ENCODE measurements around the gene CEACAM4. TPM values are rescaled to one million over a fixed set of nuclear protein-coding genes. Genes with fewer than 3 reads are reported as not detected.
"Not testable (repeated sequence)": the region's sequence is repeated elsewhere in the genome, so short reads cannot be mapped to it uniquely, and the experiment has no call there.

The CEACAM4 gene
- total RNA-seq, 1 donor from 2014 or later = not detected

DNA sequence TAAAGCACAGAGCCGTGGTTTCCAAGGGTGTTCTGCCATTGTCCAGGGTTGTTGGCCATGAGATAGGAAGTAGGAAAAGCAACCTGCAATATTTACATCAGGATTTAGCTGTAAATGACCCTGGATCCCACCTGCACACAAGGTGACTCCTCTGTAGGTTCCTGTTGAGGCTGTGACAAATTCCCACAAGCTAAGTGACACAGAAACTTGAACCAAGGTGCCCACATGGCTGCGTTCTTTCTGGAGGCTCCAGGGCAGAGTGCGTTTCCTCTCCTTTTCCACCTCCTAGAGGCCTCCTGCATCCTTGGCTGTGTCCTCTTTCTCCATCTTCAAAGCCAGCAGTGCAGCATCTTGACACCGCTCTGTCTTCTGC lies 39.0 kb downstream of the CEACAM4 start:
- Mint-ChIP-seq H3K27ac (ENCODE audit: unreplicated experiment) (no peak overlapping the region), H3K27me3 (ENCODE audit: unreplicated experiment) (peaks cover 16% of the 10 kb centered on the region), H3K4me1 (ENCODE audit: unreplicated experiment) (no peaks in the 10 kb centered on the region), H3K36me3 (ENCODE audit: low read depth, unreplicated experiment) (peaks cover 57% of the 10 kb centered on the region), H3K9me3 (ENCODE audit: unreplicated experiment) (peaks cover 11% of the 10 kb centered on the region), H3K4me3 (ENCODE audit: unreplicated experiment) (peak overlapping the region; percentile 35)
- TF ChIP-seq, protein P1, sequence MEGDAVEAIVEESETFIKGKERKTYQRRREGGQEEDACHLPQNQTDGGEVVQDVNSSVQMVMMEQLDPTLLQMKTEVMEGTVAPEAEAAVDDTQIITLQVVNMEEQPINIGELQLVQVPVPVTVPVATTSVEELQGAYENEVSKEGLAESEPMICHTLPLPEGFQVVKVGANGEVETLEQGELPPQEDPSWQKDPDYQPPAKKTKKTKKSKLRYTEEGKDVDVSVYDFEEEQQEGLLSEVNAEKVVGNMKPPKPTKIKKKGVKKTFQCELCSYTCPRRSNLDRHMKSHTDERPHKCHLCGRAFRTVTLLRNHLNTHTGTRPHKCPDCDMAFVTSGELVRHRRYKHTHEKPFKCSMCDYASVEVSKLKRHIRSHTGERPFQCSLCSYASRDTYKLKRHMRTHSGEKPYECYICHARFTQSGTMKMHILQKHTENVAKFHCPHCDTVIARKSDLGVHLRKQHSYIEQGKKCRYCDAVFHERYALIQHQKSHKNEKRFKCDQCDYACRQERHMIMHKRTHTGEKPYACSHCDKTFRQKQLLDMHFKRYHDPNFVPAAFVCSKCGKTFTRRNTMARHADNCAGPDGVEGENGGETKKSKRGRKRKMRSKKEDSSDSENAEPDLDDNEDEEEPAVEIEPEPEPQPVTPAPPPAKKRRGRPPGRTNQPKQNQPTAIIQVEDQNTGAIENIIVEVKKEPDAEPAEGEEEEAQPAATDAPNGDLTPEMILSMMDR (IDR thresholded peaks at IDR 0.05; ENCODE audit: unreplicated experiment) = no peak
- no peak for DNase-seq (ENCODE audit: low spot score)

DNA sequence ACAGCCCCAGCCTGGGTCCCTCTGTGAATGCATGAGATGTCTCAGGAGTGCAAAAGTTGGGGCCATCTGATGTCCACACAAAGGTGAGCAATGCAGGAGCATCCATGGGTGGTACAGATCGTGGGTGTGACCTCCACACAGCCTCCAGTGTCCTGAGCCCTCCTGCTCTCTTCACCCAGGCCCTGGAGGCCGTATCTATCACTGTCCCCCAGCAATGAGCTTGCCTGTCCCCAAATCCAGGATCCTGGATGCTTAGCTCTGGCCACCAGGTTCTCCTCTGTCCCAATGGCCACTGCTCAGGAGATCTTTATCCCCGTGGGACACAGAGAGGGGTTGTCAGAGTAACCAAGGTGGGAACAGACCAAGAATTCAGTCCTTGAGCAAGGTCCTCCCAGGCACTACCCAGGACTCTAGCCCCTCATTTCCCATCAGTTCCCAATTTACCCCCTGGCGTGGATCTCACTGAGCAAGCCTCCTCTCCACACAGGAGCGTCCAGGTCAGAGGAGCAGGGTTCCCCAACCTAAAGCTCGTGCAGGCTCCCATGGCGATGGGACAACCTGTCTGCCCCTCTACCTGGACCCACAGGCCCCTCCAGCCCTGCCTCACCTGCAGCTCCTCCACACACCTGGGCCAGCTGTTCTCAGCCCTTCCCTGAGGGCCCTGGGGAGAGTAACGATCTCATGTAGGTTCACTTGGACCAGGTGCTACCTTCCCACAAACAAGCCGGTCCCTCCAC lies 39.6 kb downstream of the CEACAM4 start:
- peaks cover 15% of the 10 kb centered on the region for H3K9me3 Mint-ChIP-seq (ENCODE audit: unreplicated experiment)
- no peak overlapping the region for H3K4me3 Mint-ChIP-seq (ENCODE audit: unreplicated experiment)
- H3K4me1 Mint-ChIP-seq (ENCODE audit: unreplicated experiment) = no peaks in the 10 kb centered on the region
- no peak for DNase-seq (ENCODE audit: low spot score)
- no peak overlapping the region for H3K27ac Mint-ChIP-seq (ENCODE audit: unreplicated experiment)
- H3K27me3 Mint-ChIP-seq (ENCODE audit: unreplicated experiment) = peaks cover 16% of the 10 kb centered on the region
- H3K36me3 Mint-ChIP-seq (ENCODE audit: low read depth, unreplicated experiment) = peaks cover 63% of the 10 kb centered on the region
- TF ChIP-seq, protein P1 (IDR thresholded peaks at IDR 0.05; ENCODE audit: unreplicated experiment) = no peak

DNA sequence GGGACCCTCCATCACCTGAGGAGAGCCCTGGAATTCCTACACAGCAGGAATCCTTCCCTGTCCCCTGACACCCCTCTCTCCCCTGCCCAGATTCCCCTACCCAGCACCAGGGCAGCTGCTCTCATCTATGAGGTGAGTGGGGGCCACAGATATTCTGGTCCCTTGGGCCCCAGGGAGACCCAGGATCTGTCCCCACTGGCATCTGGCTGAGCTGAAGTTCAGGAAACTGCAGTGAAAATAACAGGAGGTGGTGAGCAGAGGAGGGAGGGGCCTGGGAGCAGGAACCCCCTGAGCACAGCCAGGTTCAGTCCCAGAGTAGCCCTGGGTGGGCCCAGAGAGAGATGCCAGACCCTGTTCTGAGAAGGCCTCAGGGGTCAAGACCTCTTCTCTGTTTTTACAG lies 40.8 kb downstream of the CEACAM4 start:
- peaks cover 16% of the 10 kb centered on the region for H3K27me3 Mint-ChIP-seq (ENCODE audit: unreplicated experiment)
- no peaks in the 10 kb centered on the region for H3K4me1 Mint-ChIP-seq (ENCODE audit: unreplicated experiment)
- peaks cover 27% of the 10 kb centered on the region for H3K9me3 Mint-ChIP-seq (ENCODE audit: unreplicated experiment)
- H3K27ac Mint-ChIP-seq (ENCODE audit: unreplicated experiment) = no peak overlapping the region
- H3K36me3 Mint-ChIP-seq (ENCODE audit: low read depth, unreplicated experiment) = peaks cover 75% of the 10 kb centered on the region
- H3K4me3 Mint-ChIP-seq (ENCODE audit: unreplicated experiment) = no peak overlapping the region
- TF ChIP-seq, protein P1 (IDR thresholded peaks at IDR 0.05; ENCODE audit: unreplicated experiment) = no peak
- no peak for DNase-seq (ENCODE audit: low spot score)

DNA sequence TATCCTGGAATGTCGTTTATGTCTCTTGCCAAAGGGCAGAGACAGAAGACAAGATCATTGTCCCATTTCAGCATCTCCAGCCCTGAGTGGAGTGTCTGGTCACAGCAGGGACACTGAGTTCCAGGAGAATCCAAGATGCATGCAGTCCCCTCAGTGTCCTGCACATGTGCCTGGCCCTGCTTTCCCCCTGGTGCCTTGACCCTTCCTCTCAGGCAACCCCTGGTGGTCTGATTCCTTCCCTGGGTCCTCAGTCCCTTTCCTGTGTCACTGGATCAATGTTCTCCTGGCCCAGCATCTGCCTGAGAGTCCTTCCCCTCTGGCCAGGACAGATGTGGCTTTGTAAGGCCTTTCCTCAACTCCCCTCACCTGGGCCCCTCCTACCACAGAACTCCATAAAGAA lies 41.9 kb downstream of the CEACAM4 start:
- no peaks in the 10 kb centered on the region for H3K4me1 Mint-ChIP-seq (ENCODE audit: unreplicated experiment)
- H3K36me3 Mint-ChIP-seq (ENCODE audit: low read depth, unreplicated experiment) = peaks cover 86% of the 10 kb centered on the region
- peaks cover 39% of the 10 kb centered on the region for H3K9me3 Mint-ChIP-seq (ENCODE audit: unreplicated experiment)
- no peak overlapping the region for H3K27ac Mint-ChIP-seq (ENCODE audit: unreplicated experiment)
- peak overlapping the region; percentile 80 for H3K4me3 Mint-ChIP-seq (ENCODE audit: unreplicated experiment)
- TF ChIP-seq, protein P1 (IDR thresholded peaks at IDR 0.05; ENCODE audit: unreplicated experiment) = no peak
- no peak for DNase-seq (ENCODE audit: low spot score)
- peaks cover 16% of the 10 kb centered on the region for H3K27me3 Mint-ChIP-seq (ENCODE audit: unreplicated experiment)

DNA sequence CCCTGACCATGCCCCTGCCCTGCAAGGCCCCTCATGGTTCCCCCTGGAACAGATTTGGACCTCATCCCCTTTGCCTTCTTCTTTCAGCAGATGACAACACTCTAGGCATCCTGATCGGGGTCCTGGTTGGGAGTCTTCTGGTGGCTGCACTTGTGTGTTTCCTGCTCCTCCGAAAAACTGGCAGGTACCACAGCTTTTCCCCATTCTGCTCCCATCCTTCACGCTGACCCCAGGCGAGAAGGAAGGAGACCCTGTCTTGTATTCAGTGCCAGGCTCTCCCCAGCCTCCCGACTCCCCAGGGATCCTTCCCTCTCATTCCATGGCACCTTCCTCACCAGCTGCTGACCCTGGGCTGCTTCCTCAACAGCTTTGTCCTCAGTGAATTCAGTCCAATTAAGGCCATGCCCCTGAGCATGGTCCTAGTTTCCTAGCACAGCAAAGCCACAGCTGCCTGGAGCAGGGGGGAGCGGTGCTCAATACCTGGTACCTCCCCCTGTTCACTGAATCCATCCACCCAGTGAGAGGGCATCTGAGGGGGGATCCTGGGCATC lies 42.5 kb downstream of the CEACAM4 start:
- no peak for DNase-seq (ENCODE audit: low spot score)
- Mint-ChIP-seq H3K4me1 (ENCODE audit: unreplicated experiment) (no peaks in the 10 kb centered on the region), H3K4me3 (ENCODE audit: unreplicated experiment) (no peak overlapping the region), H3K36me3 (ENCODE audit: low read depth, unreplicated experiment) (peaks cover 92% of the 10 kb centered on the region), H3K27me3 (ENCODE audit: unreplicated experiment) (peaks cover 18% of the 10 kb centered on the region), H3K27ac (ENCODE audit: unreplicated experiment) (no peak overlapping the region), H3K9me3 (ENCODE audit: unreplicated experiment) (peaks cover 39% of the 10 kb centered on the region)
- TF ChIP-seq, protein P1 (IDR thresholded peaks at IDR 0.05; ENCODE audit: unreplicated experiment) = no peak

DNA sequence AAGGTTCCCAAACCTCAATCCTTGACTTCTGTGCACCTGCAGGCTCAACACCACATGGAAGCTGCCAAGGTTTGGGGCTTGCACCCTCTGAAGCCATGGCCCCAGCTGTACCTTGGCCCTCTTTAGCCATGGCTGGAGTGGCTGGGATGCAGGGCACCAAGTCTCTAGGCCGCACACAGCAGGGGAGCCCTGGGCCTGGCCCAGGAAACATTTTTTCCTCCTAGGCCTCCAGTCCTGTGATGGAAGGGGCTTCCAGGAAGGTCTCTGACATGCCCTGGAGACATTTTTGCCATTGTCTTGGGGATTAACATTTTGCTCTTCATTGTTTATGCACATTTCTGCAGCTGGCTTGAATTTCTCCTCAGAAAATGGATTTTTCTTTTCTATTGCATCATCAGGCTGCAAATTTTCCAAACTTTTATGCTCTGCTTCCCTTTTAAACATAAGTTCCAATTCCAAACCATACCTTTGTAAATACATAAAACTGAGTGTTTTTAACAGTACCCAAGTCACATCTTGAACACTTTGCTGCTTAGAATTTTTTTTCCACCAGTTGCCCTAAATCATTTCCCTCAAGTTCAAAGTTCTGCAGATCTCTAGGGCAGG lies 44.2 kb downstream of the CEACAM4 start:
- DNase-seq (ENCODE audit: low spot score); H3K4me1 Mint-ChIP-seq (ENCODE audit: unreplicated experiment): not testable (repeated sequence)
- Mint-ChIP-seq H3K4me3 (ENCODE audit: unreplicated experiment) (peak overlapping the region; percentile 89), H3K27me3 (ENCODE audit: unreplicated experiment) (peaks cover 15% of the 10 kb centered on the region), H3K27ac (ENCODE audit: unreplicated experiment) (peak overlapping the region; percentile 53), H3K9me3 (ENCODE audit: unreplicated experiment) (peaks cover 39% of the 10 kb centered on the region), H3K36me3 (ENCODE audit: low read depth, unreplicated experiment) (peaks cover 94% of the 10 kb centered on the region)

DNA sequence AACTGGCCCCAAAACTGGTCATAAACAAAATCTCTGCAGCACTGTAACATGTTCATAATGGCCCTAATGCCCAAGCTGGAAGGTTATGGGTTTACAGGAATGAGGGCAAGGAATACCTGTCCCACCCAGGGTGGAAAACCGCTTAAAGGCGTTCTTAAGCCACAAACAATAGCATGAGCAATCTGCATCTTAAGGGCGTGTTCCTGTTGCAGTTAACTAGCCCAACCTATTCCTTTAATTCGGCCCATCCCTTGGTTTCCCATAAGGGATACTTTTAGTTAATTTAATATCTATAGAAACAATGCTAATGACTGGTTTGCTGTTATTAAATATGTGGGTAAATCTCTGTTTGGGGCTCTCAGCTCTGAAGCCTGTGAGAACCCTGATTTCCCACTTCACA lies 45.8 kb downstream of the CEACAM4 start:
- H3K36me3 Mint-ChIP-seq (ENCODE audit: low read depth, unreplicated experiment) = peaks cover 95% of the 10 kb centered on the region
- peaks cover 15% of the 10 kb centered on the region for H3K27me3 Mint-ChIP-seq (ENCODE audit: unreplicated experiment)
- peaks cover 39% of the 10 kb centered on the region for H3K9me3 Mint-ChIP-seq (ENCODE audit: unreplicated experiment)

More for the DNA sequence above, 45.8 kb downstream of the CEACAM4 start:
- H3K4me3 Mint-ChIP-seq (ENCODE audit: unreplicated experiment) = peak overlapping the region; percentile 89
- H3K4me1 Mint-ChIP-seq (ENCODE audit: unreplicated experiment); H3K27ac Mint-ChIP-seq (ENCODE audit: unreplicated experiment); DNase-seq (ENCODE audit: low spot score): not testable (repeated sequence)

Measured in endothelial cell (in vitro differentiated cells).